Common myeloid progenitor, CD34-positive (primary cell): Measurements from ENCODE around the gene MSH5.

Source experiments
- CTCF ChIA-PET: fragments of 350-600 bp; sonication (Branson Sonifier 250); formaldehyde crosslinking; loops from one replicate; lab custom pipeline; 2021; ENCODE audit warnings: antibody characterized with exemption; lab: Charles Lee
- POLR2A ChIA-PET: fragments of 350-600 bp; sonication (Branson Sonifier 250); formaldehyde crosslinking; loops from one replicate; lab custom pipeline; 2021; ENCODE audit warnings: antibody characterized with exemption; lab: Charles Lee
- DNase-seq, 3 donors: peaks; one replicate each; pipeline versions ENCODE4 v3.0.0 to v3.0.0-alpha.2; 2013
- H3K27ac ChIP-seq, 2 experiments: 1 replicate in 1 of 2; 2 replicates in 1 of 2; pipeline ENCODE4 v1.7.0; 2013; ENCODE audit warnings: inconsistent platforms in 2 of 2, low read length in 2 of 2, mild to moderate bottlenecking in 2 of 2, low read depth in 1 of 2, moderate library complexity in 1 of 2; ENCODE audit not compliant: severe bottlenecking in 2 of 2, insufficient read depth in 1 of 2, poor library complexity in 1 of 2
- H3K27me3 ChIP-seq, 5 experiments: replicated peaks in 2 of 5; 1 replicate in 3 of 5; 2 replicates in 2 of 5; pipeline versions ENCODE4 v1.6.1 to v1.7.0; 2013; ENCODE audit warnings: low read length in 4 of 5, mild to moderate bottlenecking in 2 of 5, moderate library complexity in 2 of 5, inconsistent platforms in 1 of 5; ENCODE audit not compliant: insufficient read depth in 5 of 5, control insufficient read depth in 4 of 5
- H3K36me3 ChIP-seq, 4 experiments: 1 replicate in 2 of 4; 2 replicates in 2 of 4; pipeline versions ENCODE4 v1.6.1 to v1.7.0; 2013; ENCODE audit warnings: low read length in 3 of 4, control low read depth in 1 of 4, mild to moderate bottlenecking in 1 of 4; ENCODE audit not compliant: control insufficient read depth in 4 of 4, insufficient read depth in 4 of 4
- H3K4me1 ChIP-seq, 4 experiments: 1 replicate in 3 of 4; 2 replicates in 1 of 4; pipeline versions ENCODE4 v1.6.1 to v1.7.1; 2013; ENCODE audit warnings: low read length in 3 of 4, mild to moderate bottlenecking in 3 of 4, control low read depth in 1 of 4, inconsistent platforms in 1 of 4, moderate library complexity in 1 of 4; ENCODE audit not compliant: control insufficient read depth in 4 of 4, insufficient read depth in 4 of 4; ENCODE audit errors: control extremely low read depth in 1 of 4
- H3K4me3 ChIP-seq, 7 experiments: 1 replicate in 4 of 7; 2 replicates in 3 of 7; pipeline versions ENCODE4 v1.5.1 to v1.7.0; 2013; ENCODE audit warnings: mild to moderate bottlenecking in 7 of 7, low read length in 6 of 7, moderate library complexity in 6 of 7, inconsistent platforms in 2 of 7, low read depth in 2 of 7, control low read depth in 1 of 7; ENCODE audit not compliant: insufficient read depth in 4 of 7, control insufficient read depth in 1 of 7; ENCODE audit errors: extremely low read depth in 1 of 7
- H3K9me3 ChIP-seq, 5 experiments: 1 replicate in 4 of 5; 2 replicates in 1 of 5; pipeline versions ENCODE4 v1.6.1 to v1.7.1; 2013; ENCODE audit warnings: low read length in 4 of 5, mild to moderate bottlenecking in 2 of 5, inconsistent platforms in 1 of 5, low read depth in 1 of 5, moderate library complexity in 1 of 5; ENCODE audit not compliant: control insufficient read depth in 4 of 5, insufficient read depth in 2 of 5; ENCODE audit errors: control extremely low read depth in 1 of 5
- WGBS: methylation state at CpG from one replicate; pipeline ENCODE4 v1.1.5; 2013; ENCODE audit not compliant: insufficient coverage; 5-methylcytosine and 5-hydroxymethylcytosine counted together

MSH5 gene

GRCh38 chr6:31729515-31729978 lies 10.3 kb upstream of the MSH5 start:
- ChIA-PET CTCF (interaction anchor here (0.9 to 19.7 kb wide), 18 partner anchors 9 to 183 kb away, joined by 3 to 268 read pairs (median 4); partner anchors contain the start of genes ATP6V1G2, C6orf47, CLIC1 and HSPA1A), POLR2A (interaction anchor here (0.7 to 2.2 kb wide), 10 partner anchors 8 to 101 kb away, joined by 3 to 53 read pairs (median 9); partner anchors contain the start of genes GPANK1, HSPA1B, LSM2 and LY6G6C)
- Histone ChIP-seq H3K36me3 (peaks cover 11 to 60% (median 40%) of the 10 kb centered on the region in 4 experiments), H3K4me1 (peaks cover 20 to 78% (median 67%) of the 10 kb centered on the region in 4 experiments), H3K27me3 (no peaks in the 10 kb centered on the region), H3K4me3 (peak overlapping the region; percentile 81 to 100 (median 95)), H3K27ac (peak overlapping the region; percentile 62 to 88), H3K9me3 (no peaks in the 10 kb centered on the region)
- DNase-seq, result peak; percentile 88 to 91 (median 91)
- 0% methylated on average over 16 of the region's 29 CpGs for WGBS

GRCh38 chr6:31729979-31730630 lies 9.7 kb upstream of the MSH5 start:
- WGBS, result under 1% methylated on average over 42 of the region's 46 CpGs
- peak overlapping the region; percentile 81 to 100 (median 95) for H3K4me3 ChIP-seq
- no peaks in the 10 kb centered on the region for H3K27me3 ChIP-seq
- peaks cover 11 to 56% (median 39%) of the 10 kb centered on the region in 4 experiments for H3K36me3 ChIP-seq
- CTCF ChIA-PET, result interaction anchor here (0.7 to 19.7 kb wide), 21 partner anchors 9 to 184 kb away, joined by 3 to 268 read pairs (median 4); partner anchors contain the start of genes ATP6V1G2, C6orf47, CLIC1 and HSPA1A
- peak overlapping the region; percentile 62 to 88 for H3K27ac ChIP-seq
- peak; percentile 89 to 95 (median 94) for DNase-seq
- no peaks in the 10 kb centered on the region for H3K9me3 ChIP-seq
- POLR2A ChIA-PET, result interaction anchor here (0.7 to 2.2 kb wide), 10 partner anchors 9 to 133 kb away, joined by 3 to 53 read pairs (median 9); partner anchors contain the start of genes GPANK1, HSPA1B, LSM2 and LY6G6C
- peaks cover 20 to 78% (median 67%) of the 10 kb centered on the region in 4 experiments for H3K4me1 ChIP-seq

GRCh38 chr6:31730631-31731086 lies 9.1 kb upstream of the MSH5 start:
- Histone ChIP-seq H3K27ac (peak overlapping the region in 1 of 2 experiments; percentile 60), H3K27me3 (no peaks in the 10 kb centered on the region), H3K4me3 (peak overlapping the region in 4 of 7 experiments; percentile 81 to 96 (median 94)), H3K4me1 (peaks cover 20 to 78% (median 66%) of the 10 kb centered on the region in 4 experiments), H3K36me3 (peaks cover 11 to 54% (median 38%) of the 10 kb centered on the region in 4 experiments), H3K9me3 (no peaks in the 10 kb centered on the region)
- ChIA-PET POLR2A (interaction anchor here (0.7 to 2.2 kb wide), 8 partner anchors 9 to 133 kb away, joined by 5 to 53 read pairs (median 10); partner anchors contain the start of genes HSPA1B, LSM2 and MSH5), CTCF (interaction anchor here (0.7 to 19.7 kb wide), 18 partner anchors 8 to 184 kb away, joined by 3 to 268 read pairs (median 4); partner anchors contain the start of genes ATP6V1G2, CLIC1, HSPA1A and HSPA1B)
- 86% methylated on average over 7 of the region's 11 CpGs for WGBS
- peak in 1 of 3 donors; percentile 28 for DNase-seq

GRCh38 chr6:31732029-31732428 lies 7.8 kb upstream of the MSH5 start:
- H3K9me3 ChIP-seq, result no peaks in the 10 kb centered on the region
- peaks cover 11 to 41% (median 32%) of the 10 kb centered on the region in 4 experiments for H3K36me3 ChIP-seq
- ChIA-PET CTCF (interaction anchor here (0.6 to 19.7 kb wide), 7 partner anchors 9 to 94 kb away, joined by 3 to 268 read pairs (median 3); partner anchors contain the start of genes LY6G5C and SAPCD1), POLR2A (interaction anchor here (1.1 kb wide), 1 partner anchor 8 kb away, joined by 4 read pairs; the partner anchor contains the start of gene MSH5)
- no peak for DNase-seq
- 80% methylated on average over 1 of the region's 3 CpGs for WGBS
- H3K4me1 ChIP-seq, result peaks cover 10 to 72% (median 61%) of the 10 kb centered on the region in 4 experiments
- no peak overlapping the region for H3K4me3 ChIP-seq
- no peaks in the 10 kb centered on the region for H3K27me3 ChIP-seq
- no peak overlapping the region for H3K27ac ChIP-seq

GRCh38 chr6:31733734-31734133 lies 6.1 kb upstream of the MSH5 start:
- H3K36me3 ChIP-seq, result peaks cover 11 to 39% (median 28%) of the 10 kb centered on the region in 4 experiments
- no peak for DNase-seq
- no peaks in the 10 kb centered on the region for H3K27me3 ChIP-seq
- no peaks in the 10 kb centered on the region for H3K9me3 ChIP-seq
- ChIA-PET CTCF (interaction anchor here (0.9 to 19.7 kb wide), 4 partner anchors 10 to 84 kb away, joined by 3 to 268 read pairs (median 6); partner anchors contain the start of gene SAPCD1), POLR2A (interaction anchor here (0.6 kb wide), 1 partner anchor 536 kb away, joined by 3 read pairs; no protein-coding TSS in a partner anchor)
- WGBS, result 94% methylated on average over 4 of the region's 4 CpGs
- H3K4me3 ChIP-seq, result peak overlapping the region in 6 of 7 experiments; percentile 26 to 100 (median 96)
- H3K27ac ChIP-seq, result peak overlapping the region; percentile 99
- H3K4me1 ChIP-seq, result peaks cover 12 to 72% (median 60%) of the 10 kb centered on the region in 4 experiments

- POLR2A ChIA-PET, result interaction anchor here (1.3 to 2.2 kb wide), 2 partner anchors 72 to 128 kb away, joined by 4 to 7 read pairs; partner anchors contain the start of genes LSM2 and NEU1
Observed at GRCh38 chr6:31734247-31734820, 5.5 kb upstream of the MSH5 start.

More at GRCh38 chr6:31734247-31734820, 5.5 kb upstream of the MSH5 start:
- DNase-seq, result no peak
- Histone ChIP-seq H3K36me3 (peaks cover 11 to 39% (median 28%) of the 10 kb centered on the region in 4 experiments), H3K4me1 (peaks cover 17 to 71% (median 61%) of the 10 kb centered on the region in 4 experiments), H3K4me3 (peak overlapping the region; percentile 80 to 100 (median 96)), H3K9me3 (no peaks in the 10 kb centered on the region), H3K27ac (peak overlapping the region; percentile 99), H3K27me3 (no peaks in the 10 kb centered on the region)
- CTCF ChIA-PET, result interaction anchor here (0.9 to 19.7 kb wide), 4 partner anchors 20 to 84 kb away, joined by 3 to 268 read pairs (median 6); partner anchors contain the start of gene SAPCD1
- no CpG with 5 or more reads among the region's 2 CpGs for WGBS
